T-helper 22 cell (primary cell): ENCODE measurements around the gene ARHGEF19.
A peak's percentile ranks its signal among the peaks of the same experiment; 100 is the strongest.
"Not testable (repeated sequence)": the region's sequence is repeated elsewhere in the genome, so short reads cannot be mapped to it uniquely, and the experiment has no call there.

Experiments
- DNase-seq: peaks from one replicate; pipeline ENCODE4 v3.0.0-alpha.2; 2020; ENCODE audit warnings: low read depth

The ARHGEF19 gene

DNA sequence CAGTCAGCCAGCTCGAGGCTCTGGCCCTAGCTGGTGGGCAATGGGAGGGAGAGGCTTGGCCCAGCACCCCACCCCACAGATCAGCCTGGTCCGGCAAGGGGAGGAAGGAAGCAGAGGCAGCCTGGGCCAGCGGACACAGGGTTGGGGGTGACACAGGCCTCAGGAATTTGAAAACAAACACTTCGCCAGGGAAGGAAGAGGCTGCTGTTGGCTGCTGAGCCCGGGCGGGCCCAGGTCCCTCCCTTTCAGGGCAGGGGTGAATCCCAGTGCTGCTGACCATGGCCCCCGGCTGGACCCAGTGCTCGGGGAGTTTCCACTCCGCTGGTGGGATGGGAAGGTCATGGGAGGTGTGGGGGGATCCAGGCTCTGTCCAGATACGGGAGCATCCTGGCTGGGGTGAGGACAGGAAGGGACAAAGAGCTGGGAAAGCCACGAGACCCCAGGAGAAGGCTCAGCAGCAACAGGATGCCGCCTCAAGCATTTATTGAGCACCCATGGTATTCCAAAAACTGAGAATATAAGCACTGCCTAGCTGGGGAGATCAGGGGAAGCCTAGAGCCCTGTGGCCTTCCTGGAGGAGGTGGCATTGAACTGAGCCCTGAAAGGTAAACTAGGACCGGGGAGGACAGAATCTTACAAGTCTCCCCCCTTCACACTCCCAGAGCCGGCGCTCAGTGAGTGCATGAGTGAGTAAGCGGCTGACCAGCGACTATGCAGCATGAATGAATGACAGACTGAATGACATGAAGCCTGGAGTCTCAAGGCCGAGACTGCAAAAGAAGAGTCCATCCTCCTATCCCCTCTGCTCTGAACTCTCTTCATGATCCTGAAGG lies 30.3 kb downstream of the ARHGEF19 start:
- DNase-seq, result no peak

DNA sequence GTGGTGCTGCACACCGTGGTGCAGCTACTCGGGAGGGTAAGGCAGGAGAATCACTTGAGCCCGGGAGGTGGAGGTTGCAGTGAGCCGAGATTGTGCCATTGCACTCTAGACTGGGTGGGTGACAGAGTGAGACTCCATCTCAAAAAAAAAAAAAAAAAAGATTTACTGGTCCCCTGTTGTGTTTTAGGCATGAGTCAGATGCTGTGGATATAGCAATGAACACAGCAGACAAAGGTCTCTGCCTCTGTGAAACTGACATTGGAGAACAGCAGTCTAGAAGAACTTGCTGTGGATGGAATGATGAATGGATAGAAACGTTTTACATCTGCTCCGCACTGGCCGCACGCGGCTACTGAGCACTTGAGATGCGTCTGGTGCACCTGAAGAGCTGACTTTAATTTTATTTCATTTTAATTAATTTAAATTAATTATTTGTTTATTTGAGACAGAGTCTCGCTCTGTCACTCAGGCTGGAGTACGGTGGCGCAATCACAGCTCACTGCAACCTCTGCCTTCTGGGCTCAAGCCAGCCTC lies 32.1 kb downstream of the ARHGEF19 start:
- DNase-seq, result no peak

- no peak for DNase-seq
These were observed 33.6 kb downstream of the ARHGEF19 start for GRCh38 chr1:16178596-16179497.

GRCh38 chr1:16177306-16177705 lies 35.1 kb downstream of the ARHGEF19 start:
- DNase-seq, result no peak

DNA sequence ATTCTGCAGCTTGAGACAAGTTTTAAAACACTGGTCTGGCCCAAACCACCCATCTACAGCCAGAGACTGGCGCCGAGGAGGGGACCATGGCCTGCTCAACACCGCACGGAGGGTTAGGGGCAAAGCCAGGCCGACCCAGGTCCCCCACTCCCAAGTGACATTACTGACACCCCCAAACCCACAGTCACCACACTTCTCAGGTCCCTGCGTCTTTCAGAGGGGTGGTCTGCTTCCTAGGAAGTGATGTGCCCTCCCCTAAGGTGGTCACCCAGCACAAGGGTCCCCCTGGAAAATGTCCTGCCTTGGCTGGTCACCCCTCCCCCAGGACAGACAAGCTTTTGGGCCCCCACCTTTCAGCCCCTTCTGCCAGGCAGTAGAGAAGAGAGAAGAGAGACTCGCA lies 35.8 kb downstream of the ARHGEF19 start:
- DNase-seq, result no peak

DNA sequence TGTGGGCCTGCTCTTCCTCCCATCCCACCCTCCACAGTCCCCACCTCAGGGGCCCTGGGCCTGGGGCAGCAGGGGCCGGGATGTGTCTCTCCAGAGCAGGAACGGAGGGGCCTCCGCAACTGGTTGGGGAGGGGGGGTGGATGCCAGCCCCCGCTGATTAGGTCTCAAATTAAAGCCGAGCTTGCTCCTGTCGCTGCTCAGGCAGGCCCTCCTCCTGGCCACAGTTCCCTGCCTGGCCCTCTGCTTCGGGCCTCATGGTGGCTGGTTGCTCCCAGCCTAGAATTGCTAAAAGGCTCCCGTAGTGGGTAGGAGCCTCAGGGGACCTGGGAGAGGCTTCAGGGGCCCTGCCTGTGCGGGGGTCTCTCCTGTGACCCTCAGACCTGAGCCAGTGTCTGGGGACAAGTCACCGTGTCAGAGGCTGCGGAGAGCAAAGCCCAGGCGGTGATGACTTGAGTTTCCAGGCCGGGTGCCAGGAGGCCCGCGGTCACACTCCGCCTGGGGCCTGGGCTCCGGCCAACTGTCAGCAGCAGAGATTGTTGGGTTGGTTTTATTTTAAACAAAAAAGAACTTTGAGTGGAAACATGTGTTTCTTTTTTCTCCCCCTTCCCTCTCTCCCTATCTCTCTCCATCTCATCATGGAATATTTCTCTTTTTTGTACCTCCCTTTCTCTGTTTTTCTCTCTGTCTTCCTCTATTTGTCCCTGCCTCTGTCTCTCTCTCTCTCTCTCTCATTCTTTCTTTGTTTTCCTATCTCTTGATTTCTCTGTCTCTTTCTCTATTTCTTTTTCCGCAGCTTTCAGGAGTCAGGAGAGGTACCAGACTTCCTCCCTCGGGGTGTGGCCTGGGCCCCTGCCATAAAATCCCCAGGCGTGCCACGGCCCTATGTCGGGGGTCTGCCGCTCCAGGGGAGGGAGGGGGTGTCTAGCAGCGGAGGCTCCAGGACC lies 36.6 kb downstream of the ARHGEF19 start:
- DNase-seq, result no peak

DNA sequence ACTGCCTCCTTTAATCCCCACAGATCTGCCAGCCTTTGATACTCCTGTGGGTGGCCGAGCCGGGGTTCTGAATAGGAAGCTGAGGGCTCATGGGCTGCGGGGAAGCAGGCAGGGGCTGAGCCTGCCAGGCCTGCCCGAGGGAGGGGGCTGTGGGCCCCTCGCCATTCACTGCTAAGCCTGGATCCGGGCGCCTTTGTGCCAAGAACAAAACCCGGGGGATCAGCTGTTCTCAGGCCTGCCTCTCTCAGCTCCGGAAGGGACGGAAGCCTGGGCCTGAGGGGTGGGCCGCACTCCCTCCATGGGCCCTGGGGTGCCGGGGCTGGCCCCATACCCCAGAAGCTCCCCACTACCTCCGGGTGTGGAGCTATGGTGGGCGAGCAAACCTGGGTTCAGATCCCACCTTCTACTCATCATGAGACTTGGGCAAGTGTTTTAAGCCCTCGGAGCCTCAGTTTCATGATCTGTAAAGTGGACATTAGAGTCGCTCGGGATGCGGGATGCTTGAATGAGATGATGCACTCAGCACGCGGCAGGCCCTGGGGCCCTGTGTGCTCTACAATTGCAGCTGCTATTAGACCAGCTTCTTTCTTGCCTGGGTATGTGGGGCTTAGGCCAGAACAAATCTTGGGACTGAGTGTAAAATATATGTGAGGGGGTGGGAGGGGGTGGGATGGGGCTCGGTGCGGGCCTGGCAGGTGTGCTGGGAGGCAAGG lies 37.4 kb downstream of the ARHGEF19 start:
- DNase-seq, result no peak

DNA sequence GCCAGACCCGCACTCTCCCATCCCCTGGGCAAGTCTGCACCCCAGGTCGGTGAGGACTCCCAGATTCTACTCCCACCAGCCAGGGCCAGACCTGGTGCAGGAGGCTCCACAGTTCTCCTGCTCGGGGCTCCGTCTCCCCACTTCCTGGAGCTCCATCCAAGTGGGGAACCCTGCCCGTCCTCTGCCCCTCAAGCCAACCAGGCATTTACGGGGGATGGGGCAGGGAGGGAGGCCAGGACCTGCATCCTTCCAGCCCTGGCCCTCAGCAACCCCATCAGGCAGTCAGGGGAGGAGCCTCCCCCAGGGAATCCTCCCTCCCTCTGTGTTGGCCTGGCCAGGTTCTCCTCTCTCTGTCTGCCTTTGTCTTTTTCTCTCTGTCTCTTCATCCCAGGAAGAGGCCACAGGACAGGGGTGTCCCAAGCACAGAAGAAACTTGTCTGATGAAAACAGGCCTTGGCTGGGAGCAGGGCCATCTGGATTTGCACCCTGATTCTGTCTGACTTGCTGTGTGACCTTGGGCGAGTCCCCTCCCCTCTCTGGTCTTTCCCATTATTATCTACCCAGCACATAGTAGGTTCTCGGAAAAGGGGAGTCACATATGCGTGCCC lies 38.1 kb downstream of the ARHGEF19 start:
- DNase-seq, result no peak

DNA sequence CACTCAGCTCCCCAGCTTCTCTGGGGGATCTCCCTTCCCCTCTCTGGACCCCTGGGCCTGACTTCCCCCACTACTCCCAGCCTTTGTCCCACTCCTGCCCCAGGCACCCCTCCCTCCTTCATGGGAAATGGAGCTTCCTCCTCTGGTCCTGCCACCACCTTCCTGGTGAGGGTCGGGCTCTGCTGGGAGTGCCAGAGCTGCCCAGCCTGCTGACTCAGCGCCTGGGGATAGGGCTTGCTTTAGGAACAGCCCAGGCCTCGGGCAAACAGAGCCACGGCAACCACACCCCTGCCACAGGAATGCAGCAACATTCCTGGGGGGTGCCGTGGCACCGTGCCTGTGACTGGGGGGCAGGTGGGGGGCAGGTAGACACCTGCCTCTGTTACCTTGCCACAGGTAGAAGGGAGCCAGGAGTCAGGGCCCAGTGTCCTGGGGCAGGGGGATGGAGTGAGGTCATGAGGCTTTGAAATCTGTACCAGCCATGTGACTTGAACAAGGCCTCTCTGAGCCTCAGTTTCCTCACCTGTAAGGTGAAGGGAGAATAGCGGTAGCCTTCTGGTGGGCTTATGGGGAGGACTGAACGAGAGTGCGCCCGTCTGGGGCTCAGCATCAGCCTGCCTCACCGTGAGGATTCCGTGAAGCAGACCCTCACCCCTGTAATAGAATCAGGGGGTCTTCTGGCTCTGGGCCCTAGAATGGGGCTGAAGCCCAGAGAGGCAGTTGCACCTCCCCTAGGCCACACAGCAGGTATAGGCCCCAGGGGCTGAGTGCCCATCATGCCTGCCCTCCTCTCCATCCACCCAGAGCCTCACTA lies 38.8 kb downstream of the ARHGEF19 start:
- no peak for DNase-seq

- no peak for DNase-seq
These were observed 39.4 kb downstream of the ARHGEF19 start for GRCh38 chr1:16172964-16173446.

GRCh38 chr1:16172218-16172830 lies 40.1 kb downstream of the ARHGEF19 start:
- no peak for DNase-seq

GRCh38 chr1:16171314-16172151 lies 40.9 kb downstream of the ARHGEF19 start:
- DNase-seq, result no peak

- DNase-seq, result no peak
These were observed 42.2 kb downstream of the ARHGEF19 start for GRCh38 chr1:16170283-16170673.

DNA sequence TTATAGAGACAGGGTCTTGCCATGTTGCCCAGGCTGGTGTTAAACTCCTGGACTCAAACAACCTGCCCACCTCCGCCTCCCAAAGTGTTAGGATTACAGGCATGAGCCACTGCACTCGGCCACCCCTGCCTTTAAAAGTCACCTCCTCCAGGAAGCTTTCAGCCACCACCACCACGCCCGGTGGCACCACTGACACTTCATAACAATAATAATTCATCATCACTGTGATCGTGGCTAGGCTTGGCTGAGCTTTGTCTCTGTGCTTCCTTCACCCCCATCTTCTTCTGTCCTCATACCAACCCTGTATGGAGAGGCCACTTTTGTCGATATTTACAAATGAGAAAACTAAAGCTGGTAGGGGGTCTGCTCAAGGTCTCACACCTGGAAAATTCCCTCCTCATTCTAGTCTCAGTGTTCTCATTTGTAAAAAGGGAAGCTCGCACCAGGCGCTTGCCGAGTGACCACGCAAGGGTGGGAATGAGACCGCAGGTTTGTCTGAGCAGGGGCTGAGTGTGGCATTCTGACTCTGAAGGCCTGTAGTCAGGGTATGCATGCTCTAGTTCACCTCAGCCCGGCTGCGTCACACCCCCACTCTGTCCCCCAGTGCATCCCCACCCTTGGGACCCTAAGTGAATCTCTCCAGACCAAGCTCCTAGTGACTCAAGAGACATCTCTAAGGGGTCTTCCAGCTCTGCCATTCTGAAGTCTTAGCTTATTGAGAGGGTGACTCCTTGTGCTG lies 43.7 kb downstream of the ARHGEF19 start:
- DNase-seq, result no peak

- DNase-seq, result not testable (repeated sequence)
These were observed 44.3 kb downstream of the ARHGEF19 start for GRCh38 chr1:16168144-16168495.

GRCh38 chr1:16167331-16168143 lies 44.9 kb downstream of the ARHGEF19 start:
- DNase-seq, result peak; percentile 55

DNA sequence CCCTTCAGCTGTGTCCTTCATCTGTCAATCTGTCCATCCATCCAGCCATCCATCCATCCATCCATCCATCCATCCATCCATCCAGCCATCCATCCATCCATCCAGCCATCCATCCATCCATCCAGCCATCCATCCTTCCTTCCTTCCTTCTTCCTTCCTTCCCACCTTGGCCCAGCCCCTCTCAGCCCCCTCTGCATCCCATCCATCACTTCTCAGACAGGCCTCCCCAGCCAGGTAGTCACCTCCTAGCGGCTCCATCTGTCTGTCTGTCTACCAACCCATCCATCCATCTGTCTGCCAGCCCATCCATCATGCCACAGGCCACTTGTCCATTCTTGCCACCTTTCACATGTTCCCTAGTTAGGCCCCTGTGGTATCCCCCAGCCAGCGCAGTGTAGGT lies 46.3 kb downstream of the ARHGEF19 start:
- DNase-seq, result no peak
